Keratinocyte (primary cell): ENCODE measurements around the gene MAP3K5. TPM values are rescaled to one million over a fixed set of nuclear protein-coding genes. Genes with fewer than 3 reads are reported as not detected.

ENCODE experiments used
- DNase-seq: peaks from one replicate; pipeline ENCODE4 v3.0.0-alpha.2; 2011; ENCODE audit warnings: low read depth, missing footprints, low spot score
- FAIRE-seq: peaks from 2 replicates; lab custom pipeline; 2011; peaks lifted over from hg19 to GRCh38; lab: Jason Lieb, UNC
- H2AFZ ChIP-seq: 2 replicates; pipeline ENCODE4 v1.6.0; 2012; ENCODE audit warnings: low read length, control low read depth, inconsistent platforms; ENCODE audit not compliant: control insufficient read depth
- H3K27ac ChIP-seq: 2 replicates; pipeline ENCODE4 v1.5.1; 2011; ENCODE audit warnings: low read length; ENCODE audit not compliant: control insufficient read depth, insufficient read depth
- H3K27me3 ChIP-seq: 3 replicates; pipeline ENCODE4 v1.6.0; 2011; ENCODE audit warnings: low read length; ENCODE audit not compliant: control insufficient read depth, insufficient read depth; ENCODE audit errors: extremely low read depth
- H3K36me3 ChIP-seq, 2 experiments: 2 replicates in 1 of 2; 3 replicates in 1 of 2; pipeline ENCODE4 v1.5.1; 2011; ENCODE audit warnings: low read length in 2 of 2, mild to moderate bottlenecking in 1 of 2; ENCODE audit not compliant: control insufficient read depth in 2 of 2, insufficient read depth in 2 of 2; ENCODE audit errors: extremely low read depth in 1 of 2
- H3K4me1 ChIP-seq: 3 replicates; pipeline ENCODE4 v1.5.1; 2011; ENCODE audit warnings: low read length; ENCODE audit not compliant: control insufficient read depth, insufficient read depth; ENCODE audit errors: extremely low read depth
- H3K4me2 ChIP-seq: 3 replicates; pipeline ENCODE4 v1.6.0; 2011; ENCODE audit warnings: low read depth, low read length; ENCODE audit not compliant: control insufficient read depth, insufficient read depth; ENCODE audit errors: extremely low read depth
- H3K4me3 ChIP-seq, 3 experiments: fragments of 200-600 bp in 1 of 3; sonication (generic) in 1 of 3; 2 replicates in 2 of 3; 3 replicates in 1 of 3; pipeline ENCODE4 v1.5.1; 2011 to 2016; ENCODE audit warnings: low read length in 3 of 3, mild to moderate bottlenecking in 3 of 3, control low read depth in 2 of 3, inconsistent platforms in 1 of 3, low read depth in 1 of 3, mixed read lengths in 1 of 3, mixed run types in 1 of 3, moderate library complexity in 1 of 3; ENCODE audit not compliant: control insufficient read depth in 2 of 3, insufficient read depth in 2 of 3; ENCODE audit errors: extremely low read depth in 1 of 3
- H3K79me2 ChIP-seq: 2 replicates; pipeline ENCODE4 v1.6.0; 2012; ENCODE audit warnings: low read length; ENCODE audit not compliant: control insufficient read depth, insufficient read depth
- H3K9ac ChIP-seq: 3 replicates; pipeline ENCODE4 v1.6.0; 2011; ENCODE audit warnings: low read length; ENCODE audit not compliant: control insufficient read depth, insufficient read depth; ENCODE audit errors: extremely low read depth
- H3K9me1 ChIP-seq: 3 replicates; pipeline ENCODE4 v1.6.0; 2011; ENCODE audit warnings: low read length; ENCODE audit not compliant: control insufficient read depth, insufficient read depth; ENCODE audit errors: extremely low read depth
- H3K9me3 ChIP-seq: 2 replicates; pipeline ENCODE4 v1.5.1; 2012; ENCODE audit warnings: low read depth, low read length; ENCODE audit not compliant: control insufficient read depth
- H4K20me1 ChIP-seq: 3 replicates; pipeline ENCODE4 v1.6.0; 2011; ENCODE audit warnings: low read length; ENCODE audit not compliant: control insufficient read depth, insufficient read depth; ENCODE audit errors: extremely low read depth
- CTCF ChIP-seq, 3 experiments: IDR thresholded peaks in 1 of 3; conservative IDR thresholded peaks in 1 of 3; optimal IDR thresholded peaks in 1 of 3; 2 replicates in 2 of 3; 3 replicates in 1 of 3; pipeline versions ENCODE3 to v1.5.1; 2011; ENCODE audit warnings: low read length in 3 of 3, mild to moderate bottlenecking in 3 of 3, moderate library complexity in 2 of 3, control low read depth in 1 of 3, inconsistent platforms in 1 of 3; ENCODE audit not compliant: insufficient read depth in 2 of 3; ENCODE audit errors: extremely low read depth in 1 of 3
- EZH2 ChIP-seq: IDR thresholded peaks from one replicate; pipeline ENCODE4 v1.6.1; 2012; ENCODE audit warnings: inconsistent platforms, mild to moderate bottlenecking, low read length, moderate library complexity
- dilution Hi-C: fragments of 300-500 bp; cut with MboI; formaldehyde crosslinking; loops from one replicate; pipeline ENCODE4 v1.7.0; 2020; ENCODE audit warnings: low sequenced_read_pairs; ENCODE audit not compliant: extremely low pct_ligation_motif_present
- polyA plus RNA-seq, 5 experiments: library from polyadenylated mRNA; depleted of rRNA in 3 of 5; stranded (reverse) in 3 of 5; stranded (forward) in 1 of 5; unstranded in 1 of 5; fragments of >200 nt; gene quantifications; 1 replicate in 1 of 5; 2 replicates in 3 of 5; 3 replicates in 1 of 5; pipeline versions ENCODE4 v1.2.1 to v1.2.3, GENCODE V29; 2011 to 2012; ENCODE audit warnings: missing spikeins in 2 of 5, low read depth in 1 of 5, low replicate concordance in 1 of 5

MAP3K5 gene
- polyA plus RNA-seq, 1 donor (not counting 4 experiments of a cell fraction or from before 2014, with no cell fraction given): 3.4 TPM

GRCh38 chr6:136773473-136773796 lies 18.8 kb downstream of the MAP3K5 start:
- H3K27me3 ChIP-seq: no peaks in the 10 kb centered on the region
- H3K4me2 ChIP-seq: no peak overlapping the region
- peaks cover 11% of the 10 kb centered on the region for H3K4me1 ChIP-seq
- H3K27ac ChIP-seq: no peak overlapping the region
- H4K20me1 ChIP-seq: no peaks in the 10 kb centered on the region
- no peak overlapping the region for H3K4me3 ChIP-seq
- TF ChIP-seq EZH2: no peak
- TF ChIP-seq CTCF (optimal IDR thresholded peaks at IDR 0.05 in 1 of 3, IDR thresholded peaks at IDR 0.05 in 1 of 3, conservative IDR thresholded peaks at IDR 0.05 in 1 of 3; ENCODE audit: extremely low read depth in 1 of 3, insufficient read depth in 2 of 3, low read length in 3 of 3): no peak
- dilution Hi-C loops: no loop called here
- DNase-seq (no peak), FAIRE-seq (no peak)
- H2AFZ ChIP-seq: no peak overlapping the region
- no peaks in the 10 kb centered on the region for H3K9me1 ChIP-seq
- H3K9ac ChIP-seq: no peak overlapping the region
- no peaks in the 10 kb centered on the region for H3K79me2 ChIP-seq
- no peaks in the 10 kb centered on the region for H3K36me3 ChIP-seq
- H3K9me3 ChIP-seq: no peaks in the 10 kb centered on the region

GRCh38 chr6:136772685-136773472 lies 19.4 kb downstream of the MAP3K5 start:
- Histone ChIP-seq H4K20me1 (no peaks in the 10 kb centered on the region), H3K9ac (no peak overlapping the region), H3K9me1 (no peaks in the 10 kb centered on the region), H3K27ac (no peak overlapping the region), H3K4me3 (no peak overlapping the region), H3K36me3 (no peaks in the 10 kb centered on the region), H3K79me2 (no peaks in the 10 kb centered on the region), H3K9me3 (no peaks in the 10 kb centered on the region), H3K4me1 (peaks cover 11% of the 10 kb centered on the region), H2AFZ (no peak overlapping the region), H3K4me2 (no peak overlapping the region), H3K27me3 (no peaks in the 10 kb centered on the region)
- DNase-seq (no peak), FAIRE-seq (no peak)
- TF ChIP-seq EZH2 (no peak), CTCF (optimal IDR thresholded peaks at IDR 0.05 in 1 of 3, IDR thresholded peaks at IDR 0.05 in 1 of 3, conservative IDR thresholded peaks at IDR 0.05 in 1 of 3; ENCODE audit: extremely low read depth in 1 of 3, insufficient read depth in 2 of 3, low read length in 3 of 3) (no peak)
- dilution Hi-C loops: no loop called here
